ENCODE measurements around the gene TPTE. TPM values are rescaled to one million over a fixed set of nuclear protein-coding genes. Genes with fewer than 3 reads are reported as not detected.
"Not testable (repeated sequence)": the region's sequence is repeated elsewhere in the genome, so short reads cannot be mapped to it uniquely, and the experiment has no call there.

Gene TPTE
- polyA plus RNA-seq = under 1 TPM in 1 of 2 donors, not detected in 1; 0.01 TPM

DNA sequence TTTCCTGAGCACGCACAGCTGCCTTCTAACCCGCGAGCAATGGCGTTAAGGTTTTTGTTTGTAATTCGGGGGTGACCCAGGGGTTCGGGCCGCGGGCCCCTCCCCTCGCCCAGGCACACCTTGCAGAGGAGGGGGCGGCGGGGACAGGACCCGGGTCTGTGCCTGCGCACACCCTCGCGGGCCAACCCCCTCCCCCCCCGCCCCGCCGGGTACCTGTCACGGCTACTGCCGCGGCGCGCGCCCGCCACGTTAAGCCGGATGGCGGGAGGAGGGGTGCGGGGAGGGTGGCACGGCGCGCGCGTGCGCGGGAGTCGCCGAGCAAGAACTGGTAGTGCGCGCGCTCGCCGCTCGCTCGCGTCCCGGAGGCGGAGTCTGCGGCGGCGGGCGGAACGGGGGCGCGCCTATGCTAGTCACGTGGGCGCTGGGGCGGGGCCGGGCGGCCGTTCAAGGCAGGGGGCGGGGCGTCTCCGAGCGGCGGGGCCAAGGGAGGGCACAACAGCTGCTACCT lies at the start of gene TPTE:
TSS of gene TPTE (plus strand) at position 493 of the 508 bp plus-strand sequence. CDS start 17,141 bp downstream, outside the sequence.
- Histone ChIP-seq H3K9me3 (ENCODE audit: control insufficient read depth in 2 of 2, insufficient read depth in 1 of 2, low read depth in 1 of 2, low read length in 1 of 2) (peaks cover 10 to 16% of the 10 kb centered on the region in 2 donors), H3K4me3 (ENCODE audit: low read depth in 1 of 2, low read length in 2 of 2) (no peak within 1 kb of the TSS), H3K4me1 (ENCODE audit: control insufficient read depth in 2 of 2, insufficient read depth in 2 of 2, low read length in 1 of 2) (no peaks in the 10 kb centered on the region), H3K27ac (ENCODE audit: low read depth in 2 of 2, low read length in 1 of 2) (no peak within 1 kb of the TSS), H3K36me3 (ENCODE audit: control insufficient read depth in 2 of 2, insufficient read depth in 2 of 2, low read length in 1 of 2) (no peaks in the 10 kb centered on the region), H3K27me3 (ENCODE audit: control insufficient read depth in 1 of 2, insufficient read depth in 2 of 2, low read length in 2 of 2) (no peaks in the 10 kb centered on the region)
- 68 to 69% methylated on average over 59 to 66 of the region's 66 CpGs for WGBS, 2 donors

- not testable (repeated sequence) for H3K9me3 ChIP-seq (ENCODE audit: control insufficient read depth in 2 of 2, insufficient read depth in 1 of 2, low read depth in 1 of 2, low read length in 1 of 2); H3K27ac ChIP-seq (ENCODE audit: low read depth in 2 of 2, low read length in 1 of 2); H3K4me3 ChIP-seq (ENCODE audit: low read depth in 1 of 2, low read length in 2 of 2); H3K4me1 ChIP-seq (ENCODE audit: control insufficient read depth in 2 of 2, insufficient read depth in 2 of 2, low read length in 1 of 2); H3K27me3 ChIP-seq (ENCODE audit: control insufficient read depth in 1 of 2, insufficient read depth in 2 of 2, low read length in 2 of 2); H3K36me3 ChIP-seq (ENCODE audit: control insufficient read depth in 2 of 2, insufficient read depth in 2 of 2, low read length in 1 of 2)
These were observed 49.4 kb upstream of the TPTE start for GRCh38 chr21:10471999-10472398.

GRCh38 chr21:10477794-10478193 lies 43.6 kb upstream of the TPTE start:
- not testable (repeated sequence) for H3K4me3 ChIP-seq (ENCODE audit: low read depth in 1 of 2, low read length in 2 of 2); H3K4me1 ChIP-seq (ENCODE audit: control insufficient read depth in 2 of 2, insufficient read depth in 2 of 2, low read length in 1 of 2); H3K27ac ChIP-seq (ENCODE audit: low read depth in 2 of 2, low read length in 1 of 2); H3K36me3 ChIP-seq (ENCODE audit: control insufficient read depth in 2 of 2, insufficient read depth in 2 of 2, low read length in 1 of 2); H3K27me3 ChIP-seq (ENCODE audit: control insufficient read depth in 1 of 2, insufficient read depth in 2 of 2, low read length in 2 of 2); H3K9me3 ChIP-seq (ENCODE audit: control insufficient read depth in 2 of 2, insufficient read depth in 1 of 2, low read depth in 1 of 2, low read length in 1 of 2)
- WGBS, 2 donors = 55 to 62% methylated on average over 7 of the region's 7 CpGs

DNA sequence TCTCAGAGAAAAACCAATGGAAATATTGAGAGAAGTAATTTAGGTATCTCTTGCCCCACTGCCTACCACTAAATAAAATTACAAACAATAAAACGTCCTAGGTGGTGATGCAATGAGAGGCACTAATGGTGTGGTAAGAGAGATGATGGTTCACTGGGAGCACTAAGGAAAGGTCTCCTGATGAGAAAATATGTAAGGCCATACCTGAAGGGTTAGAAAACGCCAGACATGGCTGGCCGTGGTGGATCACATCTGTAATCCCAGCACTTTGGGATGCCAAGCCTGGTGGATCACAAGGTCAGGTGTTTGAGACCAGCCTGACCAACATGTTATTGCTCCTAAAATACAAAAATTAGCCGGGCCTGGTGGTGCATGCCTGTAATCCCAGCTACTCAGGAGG lies 41.5 kb upstream of the TPTE start:
- H3K9me3 ChIP-seq (ENCODE audit: control insufficient read depth in 2 of 2, insufficient read depth in 1 of 2, low read depth in 1 of 2, low read length in 1 of 2); H3K4me1 ChIP-seq (ENCODE audit: control insufficient read depth in 2 of 2, insufficient read depth in 2 of 2, low read length in 1 of 2); H3K36me3 ChIP-seq (ENCODE audit: control insufficient read depth in 2 of 2, insufficient read depth in 2 of 2, low read length in 1 of 2); H3K4me3 ChIP-seq (ENCODE audit: low read depth in 1 of 2, low read length in 2 of 2); H3K27ac ChIP-seq (ENCODE audit: low read depth in 2 of 2, low read length in 1 of 2); H3K27me3 ChIP-seq (ENCODE audit: control insufficient read depth in 1 of 2, insufficient read depth in 2 of 2, low read length in 2 of 2): not testable (repeated sequence)
- WGBS, 2 donors = 32 to 33% methylated on average over 4 of the region's 4 CpGs

DNA sequence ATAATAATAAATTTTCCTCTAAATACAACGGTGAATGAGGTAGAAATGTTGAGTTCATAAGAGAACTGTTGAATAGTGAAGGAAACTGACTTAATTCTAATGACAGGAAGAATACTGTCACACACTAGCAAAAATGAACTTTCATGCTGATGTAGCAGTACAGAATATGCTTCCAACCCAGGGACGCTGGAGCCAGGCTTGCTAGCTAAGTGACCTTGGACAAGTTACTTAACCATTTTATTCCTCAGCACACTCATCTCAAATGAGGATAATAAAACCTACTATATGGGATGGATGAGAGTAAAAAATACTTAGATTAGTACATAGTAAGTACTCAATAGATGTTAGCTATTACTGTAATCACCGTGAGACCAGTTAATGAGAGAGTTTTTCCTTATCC lies 36.5 kb upstream of the TPTE start:
- H3K9me3 ChIP-seq (ENCODE audit: control insufficient read depth in 2 of 2, insufficient read depth in 1 of 2, low read depth in 1 of 2, low read length in 1 of 2); H3K4me1 ChIP-seq (ENCODE audit: control insufficient read depth in 2 of 2, insufficient read depth in 2 of 2, low read length in 1 of 2); H3K27me3 ChIP-seq (ENCODE audit: control insufficient read depth in 1 of 2, insufficient read depth in 2 of 2, low read length in 2 of 2); H3K4me3 ChIP-seq (ENCODE audit: low read depth in 1 of 2, low read length in 2 of 2); H3K27ac ChIP-seq (ENCODE audit: low read depth in 2 of 2, low read length in 1 of 2); H3K36me3 ChIP-seq (ENCODE audit: control insufficient read depth in 2 of 2, insufficient read depth in 2 of 2, low read length in 1 of 2): not testable (repeated sequence)
- 48 to 53% methylated on average over 2 of the region's 3 CpGs for WGBS, 2 donors

GRCh38 chr21:10490453-10490852 lies 30.9 kb upstream of the TPTE start:
- WGBS, 2 donors = 59 to 66% methylated on average over 3 of the region's 3 CpGs
- not testable (repeated sequence) for H3K4me1 ChIP-seq (ENCODE audit: control insufficient read depth in 2 of 2, insufficient read depth in 2 of 2, low read length in 1 of 2); H3K27ac ChIP-seq (ENCODE audit: low read depth in 2 of 2, low read length in 1 of 2); H3K4me3 ChIP-seq (ENCODE audit: low read depth in 1 of 2, low read length in 2 of 2); H3K27me3 ChIP-seq (ENCODE audit: control insufficient read depth in 1 of 2, insufficient read depth in 2 of 2, low read length in 2 of 2); H3K36me3 ChIP-seq (ENCODE audit: control insufficient read depth in 2 of 2, insufficient read depth in 2 of 2, low read length in 1 of 2); H3K9me3 ChIP-seq (ENCODE audit: control insufficient read depth in 2 of 2, insufficient read depth in 1 of 2, low read depth in 1 of 2, low read length in 1 of 2)

GRCh38 chr21:10511116-10511515 lies 10.3 kb upstream of the TPTE start:
- H3K4me3 ChIP-seq (ENCODE audit: low read depth in 1 of 2, low read length in 2 of 2) = no peak overlapping the region
- no peaks in the 10 kb centered on the region for H3K36me3 ChIP-seq (ENCODE audit: control insufficient read depth in 2 of 2, insufficient read depth in 2 of 2, low read length in 1 of 2)
- H3K9me3 ChIP-seq (ENCODE audit: control insufficient read depth in 2 of 2, insufficient read depth in 1 of 2, low read depth in 1 of 2, low read length in 1 of 2) = no peaks in the 10 kb centered on the region
- H3K4me1 ChIP-seq (ENCODE audit: control insufficient read depth in 2 of 2, insufficient read depth in 2 of 2, low read length in 1 of 2) = no peaks in the 10 kb centered on the region
- H3K27me3 ChIP-seq (ENCODE audit: control insufficient read depth in 1 of 2, insufficient read depth in 2 of 2, low read length in 2 of 2) = no peaks in the 10 kb centered on the region
- 63% methylated on average over 6 of the region's 6 CpGs for WGBS, 2 donors
- no peak overlapping the region for H3K27ac ChIP-seq (ENCODE audit: low read depth in 2 of 2, low read length in 1 of 2)

GRCh38 chr21:10516889-10517288 lies 4.5 kb upstream of the TPTE start:
- not testable (repeated sequence) for H3K4me3 ChIP-seq (ENCODE audit: low read depth in 1 of 2, low read length in 2 of 2); H3K36me3 ChIP-seq (ENCODE audit: control insufficient read depth in 2 of 2, insufficient read depth in 2 of 2, low read length in 1 of 2); H3K4me1 ChIP-seq (ENCODE audit: control insufficient read depth in 2 of 2, insufficient read depth in 2 of 2, low read length in 1 of 2); H3K27me3 ChIP-seq (ENCODE audit: control insufficient read depth in 1 of 2, insufficient read depth in 2 of 2, low read length in 2 of 2); H3K27ac ChIP-seq (ENCODE audit: low read depth in 2 of 2, low read length in 1 of 2)
- WGBS, 2 donors = 83 to 84% methylated on average over 3 of the region's 3 CpGs
- peaks cover 10 to 12% of the 10 kb centered on the region in 2 donors for H3K9me3 ChIP-seq (ENCODE audit: control insufficient read depth in 2 of 2, insufficient read depth in 1 of 2, low read depth in 1 of 2, low read length in 1 of 2)

DNA sequence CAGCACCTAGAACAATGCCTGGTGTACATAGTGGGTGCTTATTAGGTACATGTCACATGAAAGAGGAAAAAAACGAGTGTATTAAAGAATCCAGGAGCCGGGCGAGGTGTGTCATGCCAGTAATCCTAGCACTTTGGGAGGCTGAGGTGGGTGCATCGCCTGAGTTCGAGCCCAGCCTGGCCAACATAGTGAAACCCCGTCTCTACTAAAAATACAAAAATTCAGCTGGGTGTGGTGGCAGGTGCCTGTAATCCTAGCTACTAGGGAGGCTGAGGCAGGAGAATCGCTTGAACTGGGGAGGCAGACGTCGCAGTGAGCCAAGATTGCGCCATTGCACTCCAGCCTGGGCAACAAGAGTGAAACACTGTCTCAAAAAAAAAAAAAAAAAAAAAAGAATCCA lies 3.5 kb upstream of the TPTE start:
- WGBS, 2 donors = 76 to 79% methylated on average over 10 of the region's 10 CpGs
- H3K27me3 ChIP-seq (ENCODE audit: control insufficient read depth in 1 of 2, insufficient read depth in 2 of 2, low read length in 2 of 2); H3K27ac ChIP-seq (ENCODE audit: low read depth in 2 of 2, low read length in 1 of 2); H3K36me3 ChIP-seq (ENCODE audit: control insufficient read depth in 2 of 2, insufficient read depth in 2 of 2, low read length in 1 of 2); H3K4me1 ChIP-seq (ENCODE audit: control insufficient read depth in 2 of 2, insufficient read depth in 2 of 2, low read length in 1 of 2); H3K4me3 ChIP-seq (ENCODE audit: low read depth in 1 of 2, low read length in 2 of 2): not testable (repeated sequence)
- peaks cover 10 to 16% of the 10 kb centered on the region in 2 donors for H3K9me3 ChIP-seq (ENCODE audit: control insufficient read depth in 2 of 2, insufficient read depth in 1 of 2, low read depth in 1 of 2, low read length in 1 of 2)

DNA sequence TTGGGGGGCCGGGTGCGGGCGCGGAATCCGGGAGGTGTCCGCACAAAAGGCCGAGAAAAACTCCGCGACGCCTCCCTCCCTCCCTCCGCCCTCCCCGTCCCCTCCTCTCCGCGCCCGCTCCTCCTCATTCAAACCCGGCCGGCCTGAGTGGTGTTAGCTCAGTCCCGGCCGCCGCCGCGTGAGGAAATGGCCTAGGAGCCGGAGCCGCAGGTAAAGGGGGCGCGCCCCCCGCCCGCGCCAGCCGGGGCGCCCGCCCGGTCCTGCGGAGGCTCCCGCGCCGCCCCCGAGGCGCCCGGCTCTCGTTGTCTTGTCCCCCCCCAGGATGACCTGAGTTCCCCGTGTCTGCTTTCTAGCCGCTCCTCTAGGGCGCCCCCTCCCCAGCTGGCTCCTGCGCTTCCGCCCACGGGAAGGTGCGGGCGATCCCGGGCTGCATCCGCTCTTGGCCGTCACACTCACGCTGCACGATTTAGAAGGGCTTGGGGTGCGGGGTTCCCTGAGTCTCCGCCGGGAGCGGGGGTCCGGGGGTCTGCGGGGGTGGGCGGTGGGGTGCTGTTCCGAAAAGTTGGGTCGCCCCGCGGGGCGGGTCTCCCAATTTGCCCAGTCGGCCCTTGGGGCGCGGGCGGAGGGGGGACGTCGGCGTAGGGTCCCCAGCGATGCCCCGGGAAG lies 585 bp downstream of the TPTE start:
- H3K27ac ChIP-seq (ENCODE audit: low read depth in 2 of 2, low read length in 1 of 2); H3K27me3 ChIP-seq (ENCODE audit: control insufficient read depth in 1 of 2, insufficient read depth in 2 of 2, low read length in 2 of 2); H3K4me1 ChIP-seq (ENCODE audit: control insufficient read depth in 2 of 2, insufficient read depth in 2 of 2, low read length in 1 of 2); H3K4me3 ChIP-seq (ENCODE audit: low read depth in 1 of 2, low read length in 2 of 2); H3K36me3 ChIP-seq (ENCODE audit: control insufficient read depth in 2 of 2, insufficient read depth in 2 of 2, low read length in 1 of 2): not testable (repeated sequence)
- H3K9me3 ChIP-seq (ENCODE audit: control insufficient read depth in 2 of 2, insufficient read depth in 1 of 2, low read depth in 1 of 2, low read length in 1 of 2) = peaks cover 8 to 16% of the 10 kb centered on the region in 2 donors
- 65 to 68% methylated on average over 61 to 75 of the region's 75 CpGs for WGBS, 2 donors

Data from esophagus (tissue), 2 donors.